ENCODE results near the gene SMYD5.

- TF ChIP-seq POLR2AphosphoS5 (IDR thresholded peaks at IDR 0.05) (no peak), CTCF (IDR thresholded peaks at IDR 0.05) (no peak), POLR2A (IDR thresholded peaks at IDR 0.05; ENCODE audit: low read depth) (no peak)
Measured at GRCh38 chr2:73257021-73257420, 43.0 kb downstream of the SMYD5 start.
